Activated B cell treated with CpG ODN at 0.5 μM for 24 hours (primary cell): ENCODE measurements around the gene PCNX2. TPM values are rescaled to one million over a fixed set of nuclear protein-coding genes. Genes with fewer than 3 reads are reported as not detected.

ENCODE experiments used
- ATAC-seq: fragments of 200-7000 bp; cut with Tn5 transposase; one replicate; pipeline ENCODE4 v1.10.0; 2021; ENCODE audit warnings: low read depth, mild to moderate bottlenecking, moderate library complexity
- CTCF ChIA-PET: fragments of 350-600 bp; sonication (Branson Sonifier 250); formaldehyde crosslinking; loops from one replicate; lab custom pipeline; 2021; ENCODE audit warnings: antibody characterized with exemption; lab: Charles Lee
- POLR2A ChIA-PET: fragments of 350-600 bp; sonication (Branson Sonifier 250); formaldehyde crosslinking; loops from one replicate; lab custom pipeline; 2021; ENCODE audit warnings: antibody characterized with exemption; lab: Charles Lee
- DNase-seq: peaks from one replicate; pipeline ENCODE4 v3.0.0; 2022
- H3K27ac Mint-ChIP-seq: one replicate; pipeline ENCODE4 v1.8.0; 2020; ENCODE audit warnings: mixed read lengths
- H3K27me3 Mint-ChIP-seq: one replicate; pipeline ENCODE4 v1.8.0; 2021; ENCODE audit warnings: mixed read lengths
- H3K36me3 Mint-ChIP-seq: one replicate; pipeline ENCODE4 v1.8.0; 2021; ENCODE audit warnings: low read depth, mixed read lengths
- H3K4me1 Mint-ChIP-seq: one replicate; pipeline ENCODE4 v1.8.0; 2021; ENCODE audit warnings: mixed read lengths
- H3K4me3 Mint-ChIP-seq: one replicate; pipeline ENCODE4 v1.8.0; 2020; ENCODE audit warnings: mild to moderate bottlenecking, mixed read lengths
- H3K9me3 Mint-ChIP-seq: one replicate; pipeline ENCODE4 v1.8.0; 2020; ENCODE audit warnings: mixed read lengths
- intact Hi-C: fragments of 100-400 bp; cut with micrococcal nuclease; formaldehyde crosslinking; loops from one replicate; pipeline ENCODE4 v1.15.1; 2024
- total RNA-seq: library from RNA; stranded (reverse); gene quantifications from 2 replicates; pipeline ENCODE4 v1.2.3, GENCODE V29; 2022
- TF ChIP-seq, protein P1 (sequence below): fragments of 200-600 bp; IDR thresholded peaks from one replicate; pipeline ENCODE4 v1.8.0; 2022; ENCODE audit warnings: antibody characterized with exemption, mild to moderate bottlenecking

Gene PCNX2
- total RNA-seq, 1 donor from 2014 or later, result 20.4 TPM

DNA sequence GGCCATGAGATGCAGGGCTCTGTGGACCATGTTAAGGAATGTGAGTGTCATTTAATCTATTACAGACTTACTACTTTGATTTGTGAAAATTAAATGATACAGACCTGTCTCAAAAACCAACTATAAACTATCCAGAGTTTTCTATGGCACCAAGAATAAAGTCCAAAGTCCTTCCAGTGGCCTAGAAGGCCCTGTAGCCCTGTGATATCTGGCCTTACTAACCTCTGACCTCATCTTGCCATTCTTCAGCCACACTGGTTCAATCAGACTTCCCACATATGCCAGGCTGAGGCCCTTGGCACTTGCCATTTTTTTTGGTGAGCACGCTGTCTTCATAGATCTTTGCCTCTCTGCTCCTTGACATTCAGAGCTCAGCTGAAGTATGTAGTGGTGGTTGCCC lies 337.5 kb downstream of the PCNX2 start:
- CTCF ChIA-PET, result no interaction called here

DNA sequence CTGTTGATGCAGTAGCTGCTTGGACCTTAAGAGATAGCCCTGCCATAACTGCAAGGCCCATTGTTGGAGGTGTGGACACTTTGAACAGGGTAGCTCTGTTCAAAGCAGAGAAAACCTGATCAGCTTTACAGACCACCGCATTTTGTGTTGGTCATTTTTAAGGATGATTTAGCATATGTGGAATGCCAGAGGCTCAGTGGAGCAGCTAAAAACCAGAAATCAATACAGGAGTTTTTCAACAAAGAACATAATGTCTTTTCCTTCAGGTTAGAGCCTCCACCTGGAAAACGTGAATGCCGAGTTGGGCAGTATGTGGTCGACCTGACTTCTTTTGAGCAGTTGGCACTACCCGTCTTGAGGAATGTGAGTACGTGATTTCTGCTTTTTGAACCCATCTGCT lies 339.4 kb downstream of the PCNX2 start:
- intact Hi-C loops, result no loop called here
- H3K36me3 Mint-ChIP-seq, result peaks cover 40% of the 10 kb centered on the region
- H3K27me3 Mint-ChIP-seq, result no peaks in the 10 kb centered on the region
- CTCF ChIA-PET, result interaction anchor here (0.6 kb wide), 1 partner anchor 16 kb away, joined by 3 read pairs; no protein-coding TSS in a partner anchor
- H3K27ac Mint-ChIP-seq, result no peak overlapping the region
- H3K9me3 Mint-ChIP-seq, result peaks cover 6% of the 10 kb centered on the region
- no peak for ATAC-seq
- no peak for DNase-seq
- H3K4me1 Mint-ChIP-seq, result peaks cover 20% of the 10 kb centered on the region
- POLR2A ChIA-PET, result no interaction called here
- no peak overlapping the region for H3K4me3 Mint-ChIP-seq
- TF ChIP-seq, protein P1, sequence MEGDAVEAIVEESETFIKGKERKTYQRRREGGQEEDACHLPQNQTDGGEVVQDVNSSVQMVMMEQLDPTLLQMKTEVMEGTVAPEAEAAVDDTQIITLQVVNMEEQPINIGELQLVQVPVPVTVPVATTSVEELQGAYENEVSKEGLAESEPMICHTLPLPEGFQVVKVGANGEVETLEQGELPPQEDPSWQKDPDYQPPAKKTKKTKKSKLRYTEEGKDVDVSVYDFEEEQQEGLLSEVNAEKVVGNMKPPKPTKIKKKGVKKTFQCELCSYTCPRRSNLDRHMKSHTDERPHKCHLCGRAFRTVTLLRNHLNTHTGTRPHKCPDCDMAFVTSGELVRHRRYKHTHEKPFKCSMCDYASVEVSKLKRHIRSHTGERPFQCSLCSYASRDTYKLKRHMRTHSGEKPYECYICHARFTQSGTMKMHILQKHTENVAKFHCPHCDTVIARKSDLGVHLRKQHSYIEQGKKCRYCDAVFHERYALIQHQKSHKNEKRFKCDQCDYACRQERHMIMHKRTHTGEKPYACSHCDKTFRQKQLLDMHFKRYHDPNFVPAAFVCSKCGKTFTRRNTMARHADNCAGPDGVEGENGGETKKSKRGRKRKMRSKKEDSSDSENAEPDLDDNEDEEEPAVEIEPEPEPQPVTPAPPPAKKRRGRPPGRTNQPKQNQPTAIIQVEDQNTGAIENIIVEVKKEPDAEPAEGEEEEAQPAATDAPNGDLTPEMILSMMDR, result no peak

More for the DNA sequence above, 337.5 kb downstream of the PCNX2 start:
- intact Hi-C loops, result no loop called here
- TF ChIP-seq, protein P1, result no peak
- Mint-ChIP-seq H3K27me3 (no peaks in the 10 kb centered on the region), H3K4me1 (peaks cover 5% of the 10 kb centered on the region), H3K9me3 (peaks cover 6% of the 10 kb centered on the region), H3K36me3 (peaks cover 43% of the 10 kb centered on the region), H3K27ac (no peak overlapping the region), H3K4me3 (no peak overlapping the region)
- DNase-seq (no peak), ATAC-seq (no peak)
- POLR2A ChIA-PET, result no interaction called here

DNA sequence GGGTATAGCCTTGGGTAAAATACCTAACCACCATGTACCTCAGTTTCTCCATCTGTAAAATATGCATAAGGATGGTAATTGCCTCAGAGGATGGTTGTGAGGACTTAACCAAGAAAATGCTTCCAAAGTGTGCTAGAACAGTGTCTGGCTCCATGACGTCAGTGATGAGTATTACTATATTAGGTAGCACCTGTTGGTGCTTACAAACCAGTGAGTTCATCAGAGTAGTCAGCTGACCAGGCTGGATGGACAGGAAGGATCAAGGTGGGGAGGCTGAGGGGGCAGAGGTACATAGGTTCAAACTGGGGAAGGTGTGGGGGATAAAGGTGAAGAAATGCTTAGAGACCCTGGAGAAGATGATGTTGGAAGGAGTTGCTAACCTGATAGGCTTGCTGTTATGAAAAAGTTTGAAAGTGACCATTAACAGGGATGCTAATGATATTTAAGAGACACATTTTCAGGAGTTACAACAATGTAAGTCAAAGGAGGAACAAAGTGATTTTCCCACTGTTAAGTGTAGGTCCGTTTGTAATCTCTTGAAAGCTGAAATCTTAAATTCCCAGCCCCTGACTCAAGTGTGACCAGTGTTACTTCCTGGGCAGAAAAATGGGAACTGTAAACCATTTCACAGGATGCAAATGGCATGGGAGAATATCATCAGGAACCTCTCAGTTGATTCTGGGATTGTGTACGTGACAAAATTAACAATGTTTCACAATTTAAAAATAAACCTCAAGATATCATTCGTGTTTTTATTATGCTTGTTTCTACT lies 340.7 kb downstream of the PCNX2 start:
- H3K9me3 Mint-ChIP-seq, result peaks cover 6% of the 10 kb centered on the region
- H3K36me3 Mint-ChIP-seq, result peaks cover 42% of the 10 kb centered on the region
- H3K4me3 Mint-ChIP-seq, result no peak overlapping the region
- peaks cover 29% of the 10 kb centered on the region for H3K4me1 Mint-ChIP-seq
- H3K27me3 Mint-ChIP-seq, result no peaks in the 10 kb centered on the region
- H3K27ac Mint-ChIP-seq, result no peak overlapping the region
- POLR2A ChIA-PET, result no interaction called here
- ATAC-seq (no peak), DNase-seq (no peak)
- TF ChIP-seq, protein P1, result no peak
- CTCF ChIA-PET, result no interaction called here
- intact Hi-C loops, result loop anchor here (5.0 kb wide), 2 partner anchors 147 to 1427 kb away; partner anchors contain the start of genes MAP10 and TSNAX

DNA sequence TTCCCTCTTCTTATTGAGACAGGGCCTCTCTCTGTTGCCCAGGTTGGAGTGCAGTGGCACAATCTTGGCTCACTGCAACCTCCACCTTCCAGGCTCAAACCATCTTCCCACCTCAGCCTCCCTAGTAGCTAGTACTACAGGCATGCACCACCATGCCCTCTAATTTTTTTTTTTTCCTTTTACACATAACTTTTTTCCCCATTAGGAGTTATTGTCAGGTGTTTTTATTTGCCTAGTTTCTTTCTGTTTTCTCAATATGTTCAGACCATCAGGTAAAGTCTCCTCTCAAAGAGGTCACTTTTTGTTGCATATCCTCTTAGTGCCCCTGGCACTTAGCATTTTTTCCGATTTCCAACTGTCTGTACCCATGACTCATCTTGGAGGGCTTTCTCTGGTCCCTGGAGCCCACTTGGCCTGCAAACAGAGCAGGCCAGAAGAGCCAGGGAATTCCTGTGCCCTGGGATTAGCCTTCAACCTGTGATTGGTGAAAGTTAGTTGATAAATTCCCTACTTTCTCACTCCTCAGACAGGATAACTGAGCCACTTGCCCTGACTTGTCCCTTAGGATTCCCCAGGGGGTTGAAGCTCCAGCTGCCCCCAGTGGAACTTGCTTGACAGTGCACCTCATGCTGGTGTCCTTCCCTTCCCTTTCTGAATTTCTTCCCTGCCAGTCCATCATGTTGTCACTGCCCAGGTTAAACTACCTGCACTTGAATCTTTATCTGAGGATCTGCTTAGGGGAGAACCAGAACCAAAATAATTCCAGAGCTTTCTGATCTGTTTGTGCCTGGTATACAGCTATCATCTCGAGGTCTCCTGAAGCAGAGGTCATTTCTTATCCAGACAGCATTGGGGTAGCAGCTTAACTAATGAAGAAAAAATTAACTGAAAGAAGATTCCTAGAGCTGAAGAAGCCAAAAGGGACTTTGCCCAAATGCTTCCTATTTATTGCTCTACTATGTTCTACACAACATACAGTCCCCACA lies 342.7 kb downstream of the PCNX2 start:
- Mint-ChIP-seq H3K4me1 (peaks cover 32% of the 10 kb centered on the region), H3K36me3 (peaks cover 25% of the 10 kb centered on the region), H3K9me3 (no peaks in the 10 kb centered on the region), H3K4me3 (peak overlapping the region; percentile 53), H3K27me3 (no peaks in the 10 kb centered on the region), H3K27ac (no peak overlapping the region)
- ChIA-PET POLR2A (no interaction called here), CTCF (interaction anchor here (1.5 kb wide), 1 partner anchor 9 kb away, joined by 3 read pairs; no protein-coding TSS in a partner anchor)
- no peak for DNase-seq
- TF ChIP-seq, protein P1, result no peak
- intact Hi-C loops, result loop anchor here (5.0 kb wide), 2 partner anchors 146 to 1426 kb away; partner anchors contain the start of genes MAP10 and TSNAX
- peak; percentile 40 for ATAC-seq
